AG20443 (cell line): ENCODE data around the gene GABBR2.
A peak's percentile ranks its signal among the peaks of the same experiment; 100 is the strongest.

Experiments used
- DNase-seq: peaks from one replicate; pipeline ENCODE4 v3.0.0; 2012; ENCODE audit warnings: low spot score, mixed read lengths

The GABBR2 gene

GRCh38 chr9:98438666-98439065 lies 270.1 kb downstream of the GABBR2 start:
- DNase-seq = no peak

GRCh38 chr9:98437458-98438034 lies 271.2 kb downstream of the GABBR2 start:
- no peak for DNase-seq

- no peak for DNase-seq
These were observed 275.8 kb downstream of the GABBR2 start for GRCh38 chr9:98432960-98433359.

GRCh38 chr9:98432134-98432533 lies 276.6 kb downstream of the GABBR2 start:
- DNase-seq = no peak

GRCh38 chr9:98430535-98431292 lies 278.0 kb downstream of the GABBR2 start:
- DNase-seq = peak; percentile 24

- peak; percentile 76 for DNase-seq
These were observed 279.1 kb downstream of the GABBR2 start for GRCh38 chr9:98429613-98430012.

- no peak for DNase-seq
These were observed 280.3 kb downstream of the GABBR2 start for GRCh38 chr9:98428454-98428853.

- DNase-seq = no peak
These were observed 281.2 kb downstream of the GABBR2 start for GRCh38 chr9:98427491-98427890.

GRCh38 chr9:98425079-98425478 lies 283.7 kb downstream of the GABBR2 start:
- no peak for DNase-seq

GRCh38 chr9:98419260-98419603 lies 289.5 kb downstream of the GABBR2 start:
- DNase-seq = no peak

- no peak for DNase-seq
These were observed 290.0 kb downstream of the GABBR2 start for GRCh38 chr9:98418578-98419259.

- DNase-seq = no peak
These were observed 292.2 kb downstream of the GABBR2 start for GRCh38 chr9:98416294-98417248.

GRCh38 chr9:98415782-98416181 lies 293.0 kb downstream of the GABBR2 start:
- no peak for DNase-seq

- DNase-seq = no peak
These were observed 295.7 kb downstream of the GABBR2 start for GRCh38 chr9:98413084-98413483.

- DNase-seq = no peak
These were observed 296.5 kb downstream of the GABBR2 start for GRCh38 chr9:98412101-98412842.

- DNase-seq = peak; percentile 93
These were observed 298.5 kb downstream of the GABBR2 start for GRCh38 chr9:98410185-98410697.

GRCh38 chr9:98409719-98410118 lies 299.0 kb downstream of the GABBR2 start:
- no peak for DNase-seq

GRCh38 chr9:98406469-98406868 lies 302.3 kb downstream of the GABBR2 start:
- no peak for DNase-seq

GRCh38 chr9:98404237-98404636 lies 304.5 kb downstream of the GABBR2 start:
- DNase-seq = no peak

- no peak for DNase-seq
These were observed 305.0 kb downstream of the GABBR2 start for GRCh38 chr9:98403715-98404114.
